Retinal pigment epithelial cell (primary cell): ENCODE data around the gene KANK2.
"Not testable (repeated sequence)": the region's sequence is repeated elsewhere in the genome, so short reads cannot be mapped to it uniquely, and the experiment has no call there.

Experiments
- DNase-seq: peaks from one replicate; pipeline ENCODE4 v3.0.0-alpha.2; 2010; ENCODE audit warnings: low read depth
- H3K4me3 ChIP-seq: 2 replicates; pipeline ENCODE4 v1.5.1; 2011; ENCODE audit warnings: mild to moderate bottlenecking, low read length, control low read depth, moderate library complexity
- TF ChIP-seq, protein P1 (sequence below): conservative IDR thresholded peaks from 2 replicates; pipeline ENCODE4 v1.5.1; 2011; ENCODE audit warnings: low read depth, low read length, control low read depth, inconsistent platforms

Gene KANK2

DNA sequence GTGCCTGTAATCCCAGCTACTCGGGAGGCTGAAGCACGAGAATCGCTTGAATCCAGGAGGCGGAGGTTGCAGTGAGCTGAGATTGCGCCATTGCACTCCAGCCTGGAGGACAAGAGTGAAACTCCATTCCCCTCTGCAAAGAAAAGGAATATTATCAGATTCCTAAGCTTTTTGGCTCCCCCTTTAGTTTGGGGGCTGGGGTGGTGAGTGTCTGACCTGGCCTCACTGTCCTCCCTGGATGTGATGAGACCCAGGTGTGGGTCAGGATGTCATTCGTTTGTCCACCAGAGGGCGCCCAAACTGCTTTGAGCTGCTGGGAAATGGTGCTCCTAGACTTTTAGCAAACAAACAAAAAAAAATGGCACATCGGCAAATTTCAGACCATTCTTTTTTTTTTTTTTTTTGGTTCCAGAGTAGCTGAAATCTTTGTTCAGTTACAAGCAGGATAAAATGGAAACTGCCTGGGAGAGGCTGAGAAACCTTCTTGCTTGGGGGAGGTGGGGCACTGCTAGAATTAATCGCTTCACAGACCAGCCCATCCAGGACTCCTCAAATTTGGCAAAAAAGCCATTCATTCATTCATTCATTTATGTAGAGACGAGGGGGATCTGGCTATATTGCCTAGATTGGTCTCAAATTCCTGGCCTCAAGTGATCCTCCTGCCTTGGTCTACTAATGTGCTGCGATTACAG is 71.2 kb downstream of the KANK2 start:
- DNase-seq, result no peak
- TF ChIP-seq, protein P1, sequence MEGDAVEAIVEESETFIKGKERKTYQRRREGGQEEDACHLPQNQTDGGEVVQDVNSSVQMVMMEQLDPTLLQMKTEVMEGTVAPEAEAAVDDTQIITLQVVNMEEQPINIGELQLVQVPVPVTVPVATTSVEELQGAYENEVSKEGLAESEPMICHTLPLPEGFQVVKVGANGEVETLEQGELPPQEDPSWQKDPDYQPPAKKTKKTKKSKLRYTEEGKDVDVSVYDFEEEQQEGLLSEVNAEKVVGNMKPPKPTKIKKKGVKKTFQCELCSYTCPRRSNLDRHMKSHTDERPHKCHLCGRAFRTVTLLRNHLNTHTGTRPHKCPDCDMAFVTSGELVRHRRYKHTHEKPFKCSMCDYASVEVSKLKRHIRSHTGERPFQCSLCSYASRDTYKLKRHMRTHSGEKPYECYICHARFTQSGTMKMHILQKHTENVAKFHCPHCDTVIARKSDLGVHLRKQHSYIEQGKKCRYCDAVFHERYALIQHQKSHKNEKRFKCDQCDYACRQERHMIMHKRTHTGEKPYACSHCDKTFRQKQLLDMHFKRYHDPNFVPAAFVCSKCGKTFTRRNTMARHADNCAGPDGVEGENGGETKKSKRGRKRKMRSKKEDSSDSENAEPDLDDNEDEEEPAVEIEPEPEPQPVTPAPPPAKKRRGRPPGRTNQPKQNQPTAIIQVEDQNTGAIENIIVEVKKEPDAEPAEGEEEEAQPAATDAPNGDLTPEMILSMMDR, result peak; percentile 81

DNA sequence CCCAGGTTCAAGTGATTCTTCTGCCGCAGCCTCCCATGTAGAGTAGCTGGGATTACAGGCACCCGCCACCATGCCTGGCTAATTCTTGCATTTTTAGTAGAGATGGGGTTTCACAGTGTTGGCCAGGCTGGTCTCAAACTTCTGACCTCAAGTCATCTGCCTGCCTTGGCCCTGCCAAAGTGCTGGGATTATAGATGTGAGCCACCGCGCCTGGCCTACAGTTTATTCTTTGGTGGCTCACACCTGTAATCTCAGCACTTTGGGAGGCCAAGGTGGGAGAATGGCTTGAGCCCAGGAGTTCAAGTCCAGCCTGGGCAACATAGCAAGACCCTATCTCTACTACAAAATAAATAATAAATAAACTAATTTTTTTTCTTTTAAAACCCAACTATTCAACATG is 73.2 kb downstream of the KANK2 start:
- not testable (repeated sequence) for H3K4me3 ChIP-seq, DNase-seq

More for the DNA sequence above, 71.2 kb downstream of the KANK2 start:
- no peak overlapping the region for H3K4me3 ChIP-seq

DNA sequence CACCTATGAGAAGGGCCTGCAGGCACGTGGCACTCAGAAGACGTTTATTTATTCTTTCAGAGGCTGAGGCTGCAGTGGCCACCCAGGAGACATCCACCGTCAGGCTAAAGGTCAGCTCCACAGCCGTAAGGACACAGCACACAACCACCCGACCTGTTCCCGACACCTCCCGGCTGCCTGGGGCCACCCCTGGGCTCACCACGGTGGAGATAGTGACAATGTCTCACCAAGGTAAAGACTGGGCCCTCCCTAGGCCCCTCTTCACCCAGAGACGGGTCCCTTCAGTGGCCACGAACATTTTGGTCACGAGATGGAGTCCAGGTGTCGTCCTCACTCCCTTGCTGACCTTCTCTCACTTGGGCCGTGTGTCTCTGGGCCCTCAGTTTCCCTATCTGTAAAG is 74.2 kb downstream of the KANK2 start:
- TF ChIP-seq, protein P1, result no peak
- DNase-seq, result no peak
- no peak overlapping the region for H3K4me3 ChIP-seq

DNA sequence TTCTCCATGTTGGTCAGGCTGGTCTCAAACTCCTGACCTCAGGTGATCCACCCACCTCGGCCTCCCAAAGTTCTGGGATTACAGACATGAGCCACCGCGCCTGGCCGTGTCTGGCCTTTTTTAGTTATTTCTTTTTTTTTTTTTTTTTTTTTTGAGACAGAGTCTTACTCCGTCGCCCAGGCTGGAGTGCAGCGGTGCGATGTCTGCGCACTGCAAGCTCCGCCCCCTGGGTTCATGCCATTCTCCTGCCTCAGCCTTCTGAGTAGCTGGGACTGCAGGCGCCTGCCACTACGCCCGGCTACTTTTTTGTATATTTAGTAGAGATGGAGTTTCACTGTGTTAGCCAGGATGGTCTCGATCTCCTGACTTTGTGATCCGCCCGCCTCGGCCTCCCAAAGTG is 75.4 kb downstream of the KANK2 start:
- H3K4me3 ChIP-seq, DNase-seq: not testable (repeated sequence)

DNA sequence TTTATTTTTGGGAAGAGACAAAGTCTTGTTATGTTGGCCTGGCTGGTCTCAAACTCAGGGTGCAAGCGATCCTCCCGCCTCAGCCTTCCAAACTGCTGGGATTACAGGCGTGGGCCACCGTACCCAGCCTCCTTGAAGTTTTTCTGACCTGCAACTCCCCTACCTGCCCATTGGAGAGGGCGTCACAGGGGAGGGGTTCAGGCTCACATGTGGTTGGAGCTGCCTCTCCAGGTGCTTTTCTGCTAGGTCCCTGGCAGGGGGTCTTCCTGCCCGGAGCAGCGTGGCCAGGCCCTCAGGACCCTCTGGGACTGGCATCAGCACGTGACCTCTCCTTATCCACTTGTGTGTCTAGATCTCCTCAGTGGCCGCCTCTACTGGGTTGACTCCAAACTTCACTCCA is 80.8 kb downstream of the KANK2 start:
- TF ChIP-seq, protein P1, result no peak
- DNase-seq, result no peak
- H3K4me3 ChIP-seq, result no peak overlapping the region

DNA sequence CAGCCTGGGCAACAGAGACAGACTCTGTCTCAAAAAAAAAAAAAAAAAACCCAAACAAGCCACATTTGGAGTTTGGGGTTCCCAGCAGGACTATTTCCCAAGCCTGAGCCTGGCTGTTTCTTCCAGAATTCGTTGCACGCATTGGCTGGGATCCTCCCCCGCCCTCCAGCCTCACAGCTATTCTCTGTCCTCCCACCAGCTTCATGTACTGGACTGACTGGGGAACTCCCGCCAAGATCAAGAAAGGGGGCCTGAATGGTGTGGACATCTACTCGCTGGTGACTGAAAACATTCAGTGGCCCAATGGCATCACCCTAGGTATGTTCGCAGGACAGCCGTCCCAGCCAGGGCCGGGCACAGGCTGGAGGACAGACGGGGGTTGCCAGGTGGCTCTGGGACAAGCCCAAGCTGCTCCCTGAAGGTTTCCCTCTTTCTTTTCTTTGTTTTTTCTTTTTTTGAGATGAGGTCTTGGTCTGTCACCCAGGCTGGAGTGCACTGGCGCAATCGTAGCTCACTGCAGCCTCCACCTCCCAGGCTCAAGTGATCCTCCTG is 81.4 kb downstream of the KANK2 start:
- H3K4me3 ChIP-seq, result no peak overlapping the region
- DNase-seq, result no peak
- TF ChIP-seq, protein P1, result no peak

DNA sequence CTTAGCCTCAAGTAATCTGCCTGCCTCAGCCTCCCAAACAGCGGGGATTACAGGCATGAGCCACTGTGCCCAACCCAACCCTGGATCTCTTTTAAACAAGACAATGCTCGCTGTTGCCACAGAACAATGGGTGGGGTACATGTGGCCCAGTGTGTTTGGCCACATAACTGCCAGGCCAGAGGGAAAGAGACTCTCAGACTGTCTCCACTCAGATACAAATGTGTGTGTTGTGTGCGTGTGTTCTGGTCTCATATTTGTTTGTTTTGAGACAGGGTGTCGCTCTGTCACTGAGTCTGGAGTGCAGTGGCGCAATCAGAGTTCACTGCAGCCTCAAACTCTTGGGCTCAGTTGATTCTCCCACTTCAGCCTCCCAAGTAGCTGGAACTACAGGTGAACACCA is 82.3 kb downstream of the KANK2 start:
- DNase-seq, result no peak
- H3K4me3 ChIP-seq, result no peak overlapping the region
- TF ChIP-seq, protein P1, result no peak
